Adipocyte (in vitro differentiated cells): ENCODE results near the gene ISLR.

ENCODE experiments used
- DNase-seq: peaks from one replicate; pipeline ENCODE4 v3.0.0-alpha.2; 2015; ENCODE audit warnings: low read depth
- H3K27me3 ChIP-seq: replicated peaks from 2 replicates; pipeline ENCODE4 v1.7.0; 2013; ENCODE audit warnings: mild to moderate bottlenecking, low read length, moderate library complexity; ENCODE audit not compliant: control insufficient read depth, insufficient read depth
- H3K36me3 ChIP-seq: 2 replicates; pipeline ENCODE4 v1.7.0; 2013; ENCODE audit warnings: low read length, mild to moderate bottlenecking, moderate library complexity; ENCODE audit not compliant: control insufficient read depth, insufficient read depth, severe bottlenecking
- H3K4me1 ChIP-seq: 2 replicates; pipeline ENCODE4 v1.7.0; 2013; ENCODE audit warnings: mild to moderate bottlenecking, low read length, moderate library complexity; ENCODE audit not compliant: control insufficient read depth, insufficient read depth
- H3K4me3 ChIP-seq: 2 replicates; pipeline ENCODE4 v1.7.0; 2013; ENCODE audit warnings: mild to moderate bottlenecking, low read length, moderate library complexity
- H3K9ac ChIP-seq: 2 replicates; pipeline ENCODE4 v1.7.0; 2013; ENCODE audit warnings: mild to moderate bottlenecking, low read length, moderate library complexity
- H3K9me3 ChIP-seq: 2 replicates; pipeline ENCODE4 v1.7.0; 2013; ENCODE audit warnings: mild to moderate bottlenecking, low read length, moderate library complexity; ENCODE audit not compliant: control insufficient read depth

Gene ISLR

DNA sequence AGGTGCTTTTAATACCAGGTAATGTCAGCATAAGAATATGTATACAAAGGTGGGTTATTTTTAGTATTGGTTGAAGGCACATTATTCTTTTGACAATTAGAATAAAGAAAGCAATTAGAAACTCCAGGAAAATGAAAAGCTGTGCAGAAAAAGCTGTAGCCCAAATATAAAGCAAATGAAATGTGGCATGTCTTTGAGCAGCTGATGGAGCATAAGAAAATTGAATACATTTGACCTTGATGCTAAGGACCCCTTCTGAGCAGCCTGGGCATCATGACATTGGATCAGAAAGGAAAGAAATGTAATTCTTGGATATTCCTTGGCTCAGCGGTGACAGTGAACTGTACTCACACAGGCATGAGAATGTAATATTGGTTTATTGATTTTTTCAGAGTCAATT lies 8.0 kb upstream of the ISLR start:
- no peaks in the 10 kb centered on the region for H3K36me3 ChIP-seq
- no peaks in the 10 kb centered on the region for H3K9me3 ChIP-seq
- H3K27me3 ChIP-seq: peaks cover 14% of the 10 kb centered on the region
- H3K4me3 ChIP-seq: no peak overlapping the region
- DNase-seq: no peak
- no peak overlapping the region for H3K9ac ChIP-seq
- no peaks in the 10 kb centered on the region for H3K4me1 ChIP-seq

DNA sequence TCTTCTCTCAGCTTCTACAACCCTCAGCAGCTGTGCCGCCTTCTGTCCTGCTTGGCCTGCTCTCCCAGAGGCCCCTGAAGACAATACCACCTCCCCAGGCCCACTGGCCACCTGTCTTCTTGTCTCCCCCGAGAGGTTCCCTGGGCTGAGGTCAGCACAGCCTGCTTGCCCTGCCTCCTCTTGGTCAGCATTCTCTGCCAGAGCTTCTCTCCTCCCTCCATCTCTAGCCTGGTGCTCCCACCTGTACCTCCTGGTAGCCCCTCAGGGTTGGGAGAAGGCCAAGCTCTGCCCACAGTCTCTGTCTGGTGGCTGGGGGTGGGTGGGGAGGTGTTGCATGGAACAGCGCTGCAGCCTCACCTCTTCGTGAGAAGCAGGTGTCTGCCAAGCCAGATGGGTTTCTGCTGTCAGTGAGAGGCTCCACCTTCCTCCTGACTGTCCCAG lies 5.6 kb upstream of the ISLR start:
- Histone ChIP-seq H3K4me3 (no peak overlapping the region), H3K4me1 (peaks cover 11% of the 10 kb centered on the region), H3K27me3 (peaks cover 14% of the 10 kb centered on the region), H3K36me3 (no peaks in the 10 kb centered on the region), H3K9me3 (no peaks in the 10 kb centered on the region), H3K9ac (no peak overlapping the region)
- no peak for DNase-seq

GRCh38 chr15:74168711-74169126 lies 4.8 kb upstream of the ISLR start:
- no peak for DNase-seq
- no peaks in the 10 kb centered on the region for H3K9me3 ChIP-seq
- H3K9ac ChIP-seq: no peak overlapping the region
- H3K4me1 ChIP-seq: peaks cover 17% of the 10 kb centered on the region
- H3K36me3 ChIP-seq: no peaks in the 10 kb centered on the region
- peaks cover 7% of the 10 kb centered on the region for H3K27me3 ChIP-seq
- no peak overlapping the region for H3K4me3 ChIP-seq

GRCh38 chr15:74170071-74170844 lies 3.3 kb upstream of the ISLR start:
- Histone ChIP-seq H3K4me1 (peaks cover 26% of the 10 kb centered on the region), H3K9ac (no peak overlapping the region)
- DNase-seq: no peak

GRCh38 chr15:74170875-74171578 lies 2.5 kb upstream of the ISLR start:
- no peak for DNase-seq
- peaks cover 33% of the 10 kb centered on the region for H3K4me1 ChIP-seq
- H3K4me3 ChIP-seq: no peak overlapping the region
- H3K9ac ChIP-seq: no peak overlapping the region
- peaks cover 7% of the 10 kb centered on the region for H3K36me3 ChIP-seq
- no peaks in the 10 kb centered on the region for H3K9me3 ChIP-seq
- no peaks in the 10 kb centered on the region for H3K27me3 ChIP-seq

More at GRCh38 chr15:74170071-74170844, 3.3 kb upstream of the ISLR start:
- Histone ChIP-seq H3K9me3 (no peaks in the 10 kb centered on the region), H3K36me3 (peaks cover 1% of the 10 kb centered on the region), H3K4me3 (no peak overlapping the region), H3K27me3 (no peaks in the 10 kb centered on the region)

GRCh38 chr15:74171965-74172541 lies 1.5 kb upstream of the ISLR start:
- Histone ChIP-seq H3K9me3 (no peaks in the 10 kb centered on the region), H3K4me3 (peak overlapping the region; percentile 77), H3K4me1 (peaks cover 44% of the 10 kb centered on the region), H3K27me3 (no peaks in the 10 kb centered on the region), H3K36me3 (peaks cover 7% of the 10 kb centered on the region), H3K9ac (peak overlapping the region; percentile 87)
- DNase-seq: no peak

- DNase-seq: no peak
- no peaks in the 10 kb centered on the region for H3K27me3 ChIP-seq
- peaks cover 7% of the 10 kb centered on the region for H3K36me3 ChIP-seq
- H3K9ac ChIP-seq: peak overlapping the region; percentile 87
- peaks cover 52% of the 10 kb centered on the region for H3K4me1 ChIP-seq
- no peaks in the 10 kb centered on the region for H3K9me3 ChIP-seq
- peak overlapping the region; percentile 77 for H3K4me3 ChIP-seq
Observed at GRCh38 chr15:74172701-74173379, 670 bp upstream of the ISLR start.

DNA sequence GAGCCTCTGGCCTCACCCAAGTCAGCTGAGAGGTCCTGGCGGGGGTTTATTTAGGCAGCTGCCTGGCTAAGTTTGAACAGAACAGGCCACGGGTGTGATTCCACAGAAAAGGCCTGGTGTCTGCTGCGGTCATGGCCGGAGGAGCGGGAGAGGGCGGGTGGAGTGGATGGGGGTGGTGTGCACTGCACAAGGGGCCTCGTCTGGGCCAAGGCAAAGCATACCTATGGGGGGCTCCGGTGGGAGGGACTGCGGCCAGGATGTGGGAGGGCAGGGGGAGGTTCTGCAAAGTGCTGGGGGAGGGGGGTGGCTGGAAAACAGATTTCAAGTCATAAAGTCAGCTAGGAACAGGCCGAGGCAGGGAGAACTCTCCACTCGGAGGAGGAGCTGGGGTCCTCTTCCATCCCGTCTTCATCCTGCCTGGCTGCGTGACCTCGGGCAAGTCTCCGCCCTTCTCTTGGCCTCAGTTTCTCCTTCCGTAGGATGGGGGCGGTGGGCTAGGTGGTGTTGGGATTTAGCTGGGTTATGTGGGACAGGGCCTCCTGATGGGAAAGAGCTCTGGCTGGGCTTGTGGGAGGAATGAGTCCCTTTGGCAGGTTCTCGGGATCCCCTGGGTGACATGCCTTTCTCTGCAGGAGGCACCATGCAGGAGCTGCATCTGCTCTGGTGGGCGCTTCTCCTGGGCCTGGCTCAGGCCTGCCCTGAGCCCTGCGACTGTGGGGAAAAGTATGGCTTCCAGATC lies 878 bp downstream of the ISLR start:
- Histone ChIP-seq H3K9me3 (no peaks in the 10 kb centered on the region), H3K4me1 (peaks cover 66% of the 10 kb centered on the region)
- DNase-seq: no peak

GRCh38 chr15:74174958-74175253 lies 1.4 kb downstream of the ISLR start:
- DNase-seq: no peak
- Histone ChIP-seq H3K4me1 (peaks cover 70% of the 10 kb centered on the region), H3K27me3 (no peaks in the 10 kb centered on the region), H3K36me3 (peaks cover 7% of the 10 kb centered on the region), H3K4me3 (peak overlapping the region; percentile 77), H3K9ac (peak overlapping the region; percentile 87), H3K9me3 (no peaks in the 10 kb centered on the region)

More for the DNA sequence above, 878 bp downstream of the ISLR start:
- H3K36me3 ChIP-seq: peaks cover 7% of the 10 kb centered on the region
- no peaks in the 10 kb centered on the region for H3K27me3 ChIP-seq
- peak overlapping the region; percentile 77 for H3K4me3 ChIP-seq
- peak overlapping the region; percentile 87 for H3K9ac ChIP-seq

DNA sequence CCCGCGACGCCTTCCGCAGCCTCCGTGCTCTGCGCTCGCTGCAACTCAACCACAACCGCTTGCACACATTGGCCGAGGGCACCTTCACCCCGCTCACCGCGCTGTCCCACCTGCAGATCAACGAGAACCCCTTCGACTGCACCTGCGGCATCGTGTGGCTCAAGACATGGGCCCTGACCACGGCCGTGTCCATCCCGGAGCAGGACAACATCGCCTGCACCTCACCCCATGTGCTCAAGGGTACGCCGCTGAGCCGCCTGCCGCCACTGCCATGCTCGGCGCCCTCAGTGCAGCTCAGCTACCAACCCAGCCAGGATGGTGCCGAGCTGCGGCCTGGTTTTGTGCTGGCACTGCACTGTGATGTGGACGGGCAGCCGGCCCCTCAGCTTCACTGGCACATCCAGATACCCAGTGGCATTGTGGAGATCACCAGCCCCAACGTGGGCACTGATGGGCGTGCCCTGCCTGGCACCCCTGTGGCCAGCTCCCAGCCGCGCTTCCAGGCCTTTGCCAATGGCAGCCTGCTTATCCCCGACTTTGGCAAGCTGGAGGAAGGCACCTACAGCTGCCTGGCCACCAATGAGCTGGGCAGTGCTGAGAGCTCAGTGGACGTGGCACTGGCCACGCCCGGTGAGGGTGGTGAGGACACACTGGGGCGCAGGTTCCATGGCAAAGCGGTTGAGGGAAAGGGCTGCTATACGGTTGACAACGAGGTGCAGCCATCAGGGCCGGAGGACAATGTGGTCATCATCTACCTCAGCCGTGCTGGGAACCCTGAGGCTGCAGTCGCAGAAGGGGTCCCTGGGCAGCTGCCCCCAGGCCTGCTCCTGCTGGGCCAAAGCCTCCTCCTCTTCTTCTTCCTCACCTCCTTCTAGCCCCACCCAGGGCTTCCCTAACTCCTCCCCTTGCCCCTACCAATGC lies 2.0 kb downstream of the ISLR start:
- Histone ChIP-seq H3K36me3 (peaks cover 7% of the 10 kb centered on the region), H3K9ac (peak overlapping the region; percentile 87), H3K27me3 (no peaks in the 10 kb centered on the region), H3K4me3 (peak overlapping the region; percentile 77), H3K9me3 (no peaks in the 10 kb centered on the region), H3K4me1 (peaks cover 76% of the 10 kb centered on the region)
- no peak for DNase-seq
